Caco-2 (cell line): Measurements from ENCODE around the gene ENTR1. TPM values are rescaled to one million over a fixed set of nuclear protein-coding genes. Genes with fewer than 3 reads are reported as not detected.
"Not testable (repeated sequence)": the region's sequence is repeated elsewhere in the genome, so short reads cannot be mapped to it uniquely, and the experiment has no call there.

Experiments
- BruUV-seq: library from RNA; stranded (reverse); fragments of 400-500 nt; replicated peaks from 2 replicates; lab custom pipeline; 2021; lab: Mats Ljungman, UMichigan
- CTCF ChIA-PET: fragments of 300-600 bp; sonication (Branson Sonifier 250); formaldehyde crosslinking; loops from one replicate; lab custom pipeline; 2022; ENCODE audit warnings: antibody characterized with exemption; lab: Charles Lee
- POLR2A ChIA-PET: fragments of 300-600 bp; sonication (Branson Sonifier 250); formaldehyde crosslinking; loops from one replicate; lab custom pipeline; 2022; ENCODE audit warnings: antibody characterized with exemption; lab: Charles Lee
- DNase-seq, 2 experiments: peaks; one replicate each; pipeline versions ENCODE4 v3.0.0 to v3.0.0-alpha.2; 2020 to 2022
- H3K27me3 ChIP-seq: replicated peaks from 2 replicates; pipeline ENCODE4 v1.6.0; 2011; ENCODE audit warnings: low read length; ENCODE audit not compliant: control insufficient read depth, insufficient read depth
- H3K36me3 ChIP-seq: 2 replicates; pipeline ENCODE4 v1.5.1; 2011; ENCODE audit warnings: low read length; ENCODE audit not compliant: control insufficient read depth, insufficient read depth
- H3K4me1 ChIP-seq: fragments of 250-450 bp; sonication (Bioruptor Pico); 2 replicates; pipeline ENCODE4 v1.5.1; 2020; ENCODE audit warnings: mild to moderate bottlenecking
- H3K4me3 ChIP-seq: 2 replicates; pipeline ENCODE4 v1.5.1; 2011; ENCODE audit warnings: low read depth, mild to moderate bottlenecking, control low read depth, low read length
- H3K9me3 ChIP-seq: fragments of 250-450 bp; sonication (Bioruptor Pico); 2 replicates; pipeline ENCODE4 v1.5.1; 2020; ENCODE audit warnings: mild to moderate bottlenecking, moderate library complexity
- H3K27ac Mint-ChIP-seq: one replicate; pipeline ENCODE4 v1.8.0; 2022; ENCODE audit warnings: mixed read lengths; ENCODE audit not compliant: unreplicated experiment
- H3K27me3 Mint-ChIP-seq: one replicate; pipeline ENCODE4 v1.8.0; 2022; ENCODE audit warnings: mixed read lengths; ENCODE audit not compliant: insufficient read depth, unreplicated experiment
- H3K36me3 Mint-ChIP-seq: one replicate; pipeline ENCODE4 v1.8.0; 2022; ENCODE audit warnings: mild to moderate bottlenecking, mixed read lengths; ENCODE audit not compliant: insufficient read depth, unreplicated experiment
- H3K4me1 Mint-ChIP-seq: one replicate; pipeline ENCODE4 v1.8.0; 2022; ENCODE audit warnings: low read depth, mixed read lengths; ENCODE audit not compliant: unreplicated experiment
- H3K4me3 Mint-ChIP-seq: one replicate; pipeline ENCODE4 v1.8.0; 2022; ENCODE audit warnings: mild to moderate bottlenecking, moderate library complexity, mixed read lengths; ENCODE audit not compliant: unreplicated experiment
- H3K9me3 Mint-ChIP-seq: one replicate; pipeline ENCODE4 v1.8.0; 2022; ENCODE audit warnings: mixed read lengths; ENCODE audit not compliant: unreplicated experiment
- intact Hi-C: fragments of 100-400 bp; cut with micrococcal nuclease; formaldehyde crosslinking; loops from one replicate; pipeline ENCODE4 v1.10.0; 2022; ENCODE audit not compliant: unreplicated experiment
- total RNA-seq: library from RNA; stranded (reverse); gene quantifications from 2 replicates; pipeline ENCODE4 v1.2.3, GENCODE V29; 2022
- TF ChIP-seq, protein P1 (sequence below), 2 experiments: fragments of 200-600 bp in 1 of 2; IDR thresholded peaks; 1 replicate in 1 of 2; 2 replicates in 1 of 2; pipeline versions ENCODE4 v1.5.1 to v1.8.0; 2011 to 2022; ENCODE audit warnings: antibody characterized with exemption in 1 of 2, control low read depth in 1 of 2, inconsistent platforms in 1 of 2, low read depth in 1 of 2, low read length in 1 of 2, mild to moderate bottlenecking in 1 of 2, moderate library complexity in 1 of 2; ENCODE audit not compliant: insufficient read depth in 1 of 2, severe bottlenecking in 1 of 2, unreplicated experiment in 1 of 2

ENTR1 gene
- total RNA-seq, 1 experiment from 2014 or later, result 85.2 TPM

DNA sequence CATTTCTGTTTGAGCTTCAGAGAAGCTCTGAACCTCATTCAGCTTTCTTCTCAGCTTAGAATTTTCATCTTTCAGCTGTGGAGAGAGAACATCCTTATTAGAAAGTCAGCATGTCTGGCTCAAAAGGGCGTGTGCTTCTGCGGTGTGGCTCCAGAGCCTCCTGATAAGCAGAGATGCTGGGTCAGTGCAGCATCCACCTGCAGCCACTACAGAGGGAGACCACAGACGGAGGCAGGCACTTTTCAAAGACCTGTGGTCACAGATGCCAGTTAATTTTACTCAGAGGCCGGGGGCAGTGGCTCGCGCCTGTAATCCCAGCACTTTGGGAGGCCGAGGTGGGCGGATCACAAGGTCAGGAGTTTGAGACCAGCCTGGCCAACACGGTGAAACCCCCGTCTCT is 4.5 kb downstream of the ENTR1 start:
- intact Hi-C loops, H3K9me3 Mint-ChIP-seq, H3K9me3 ChIP-seq, H3K4me3 Mint-ChIP-seq, H3K27me3 Mint-ChIP-seq, H3K27ac Mint-ChIP-seq, H3K36me3 ChIP-seq, H3K4me1 ChIP-seq, CTCF ChIA-PET, DNase-seq, BruUV-seq, H3K4me3 ChIP-seq, H3K27me3 ChIP-seq, POLR2A ChIA-PET: not testable (repeated sequence)
- Mint-ChIP-seq H3K4me1 (peaks cover 16% of the 10 kb centered on the region), H3K36me3 (peaks cover 84% of the 10 kb centered on the region)

- no TSS peak for BruUV-seq
- DNase-seq, result no peak
- Histone ChIP-seq H3K4me1 (no peaks in the 10 kb centered on the region), H3K36me3 (peaks cover 2% of the 10 kb centered on the region), H3K4me3 (no peak overlapping the region), H3K27me3 (no peaks in the 10 kb centered on the region), H3K9me3 (no peaks in the 10 kb centered on the region)
- ChIA-PET POLR2A (no interaction called here), CTCF (no interaction called here)
- Mint-ChIP-seq H3K4me1 (peaks cover 16% of the 10 kb centered on the region), H3K27me3 (no peaks in the 10 kb centered on the region), H3K9me3 (no peaks in the 10 kb centered on the region), H3K36me3 (peaks cover 84% of the 10 kb centered on the region), H3K4me3 (no peak overlapping the region), H3K27ac (no peak overlapping the region)
- TF ChIP-seq, protein P1, sequence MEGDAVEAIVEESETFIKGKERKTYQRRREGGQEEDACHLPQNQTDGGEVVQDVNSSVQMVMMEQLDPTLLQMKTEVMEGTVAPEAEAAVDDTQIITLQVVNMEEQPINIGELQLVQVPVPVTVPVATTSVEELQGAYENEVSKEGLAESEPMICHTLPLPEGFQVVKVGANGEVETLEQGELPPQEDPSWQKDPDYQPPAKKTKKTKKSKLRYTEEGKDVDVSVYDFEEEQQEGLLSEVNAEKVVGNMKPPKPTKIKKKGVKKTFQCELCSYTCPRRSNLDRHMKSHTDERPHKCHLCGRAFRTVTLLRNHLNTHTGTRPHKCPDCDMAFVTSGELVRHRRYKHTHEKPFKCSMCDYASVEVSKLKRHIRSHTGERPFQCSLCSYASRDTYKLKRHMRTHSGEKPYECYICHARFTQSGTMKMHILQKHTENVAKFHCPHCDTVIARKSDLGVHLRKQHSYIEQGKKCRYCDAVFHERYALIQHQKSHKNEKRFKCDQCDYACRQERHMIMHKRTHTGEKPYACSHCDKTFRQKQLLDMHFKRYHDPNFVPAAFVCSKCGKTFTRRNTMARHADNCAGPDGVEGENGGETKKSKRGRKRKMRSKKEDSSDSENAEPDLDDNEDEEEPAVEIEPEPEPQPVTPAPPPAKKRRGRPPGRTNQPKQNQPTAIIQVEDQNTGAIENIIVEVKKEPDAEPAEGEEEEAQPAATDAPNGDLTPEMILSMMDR (IDR thresholded peaks at IDR 0.05; ENCODE audit: insufficient read depth in 1 of 2, low read depth in 1 of 2, low read length in 1 of 2, severe bottlenecking in 1 of 2, unreplicated experiment in 1 of 2), result no peak
- intact Hi-C loops, result no loop called here
These were observed 4.9 kb downstream of the ENTR1 start for GRCh38 chr9:136405481-136405880.

DNA sequence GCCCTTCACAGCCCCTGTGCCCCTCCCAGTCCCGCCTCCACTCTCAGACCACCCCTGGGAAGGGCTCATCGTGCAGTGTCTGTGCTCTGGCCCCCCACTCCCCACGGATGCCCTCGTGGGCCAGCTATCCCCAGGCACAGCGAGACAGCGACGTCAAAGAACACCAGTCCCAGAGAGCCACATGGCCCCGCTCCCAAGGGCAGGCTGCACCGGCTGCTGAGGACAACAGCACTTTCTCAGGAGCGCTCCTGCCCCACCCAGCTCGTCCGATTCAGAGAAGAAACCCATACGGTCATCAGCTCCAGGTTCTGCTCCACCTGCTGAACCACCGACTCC is 5.6 kb downstream of the ENTR1 start:
- Histone ChIP-seq H3K4me1 (no peaks in the 10 kb centered on the region), H3K27me3 (no peaks in the 10 kb centered on the region), H3K4me3 (no peak overlapping the region), H3K36me3 (peaks cover 2% of the 10 kb centered on the region), H3K9me3 (no peaks in the 10 kb centered on the region)
- H3K9me3 Mint-ChIP-seq, result no peaks in the 10 kb centered on the region
- H3K36me3 Mint-ChIP-seq, result peaks cover 84% of the 10 kb centered on the region
- intact Hi-C loops, result no loop called here
- ChIA-PET POLR2A (no interaction called here), CTCF (interaction anchor here (0.5 kb wide), 1 partner anchor 120 kb away, joined by 4 read pairs; no protein-coding TSS in a partner anchor)
- TF ChIP-seq, protein P1 (IDR thresholded peaks at IDR 0.05; ENCODE audit: insufficient read depth in 1 of 2, low read depth in 1 of 2, low read length in 1 of 2, severe bottlenecking in 1 of 2, unreplicated experiment in 1 of 2), result no peak
- no peak for DNase-seq
- no peak overlapping the region for H3K27ac Mint-ChIP-seq
- no TSS peak for BruUV-seq
- H3K27me3 Mint-ChIP-seq, result no peaks in the 10 kb centered on the region
- no peak overlapping the region for H3K4me3 Mint-ChIP-seq
- peaks cover 16% of the 10 kb centered on the region for H3K4me1 Mint-ChIP-seq
